Spleen (tissue), 7 donors: ENCODE data around the gene ADD3.

Experiments used
- CTCF ChIP-seq, 11 experiments: fragments of 200-600 bp in 7 of 11; fragments of 450-650 bp in 4 of 11; sonication (generic) in 4 of 11; IDR thresholded peaks in 8 of 11; conservative IDR thresholded peaks in 3 of 11; 1 replicate in 7 of 11; 2 replicates in 4 of 11; pipeline versions ENCODE4 v1.4.0 to v1.8.0; 2016 to 2021; ENCODE audit warnings: antibody characterized with exemption in 11 of 11, inconsistent platforms in 4 of 11, mild to moderate bottlenecking in 1 of 11
- POLR2A ChIP-seq, 3 donors: fragments of 450-650 bp; IDR thresholded peaks; one replicate each; pipeline ENCODE4 v1.5.1; 2017; ENCODE audit warnings: antibody characterized with exemption in 3 of 3, mild to moderate bottlenecking in 1 of 3
- POLR2AphosphoS5 ChIP-seq, 3 donors: sonication (generic); formaldehyde crosslinking; IDR thresholded peaks; one replicate each; pipeline ENCODE4 v1.5.1; 2017; ENCODE audit warnings: antibody characterized with exemption in 3 of 3
- donor health status: DM: no; HTN: no; CAD: no; lungs with moderate emphysema.
- donor health status: DM: no; HTN: no; CAD: no.
- donor health status: DM: no; HTN: no; CAD: no.

- TF ChIP-seq CTCF (IDR thresholded peaks at IDR 0.05 in 8 of 11, conservative IDR thresholded peaks at IDR 0.05 in 3 of 11) (no peak), POLR2A (IDR thresholded peaks at IDR 0.05) (no peak), POLR2AphosphoS5 (IDR thresholded peaks at IDR 0.05) (no peak)
Observed at GRCh38 chr10:110179220-110179619, 171.4 kb downstream of the ADD3 start.
